Psoas muscle (tissue), 8 donors: ENCODE measurements around the gene C12orf50. TPM values are rescaled to one million over a fixed set of nuclear protein-coding genes. Genes with fewer than 3 reads are reported as not detected.

Experiments used
- ATAC-seq, 4 donors: fragments of 200-7000 bp; cut with Tn5 transposase; one replicate each; pipeline ENCODE4 v1.9.1; 2020; ENCODE audit warnings: moderate library complexity in 3 of 4, mild to moderate bottlenecking in 2 of 4
- DNase-seq, 2 donors: peaks; one replicate each; pipeline ENCODE4 v3.0.0-alpha.2; 2020
- H3K27ac ChIP-seq: fragments of 200-600 bp; one replicate; pipeline ENCODE4 v1.8.0; 2022
- H3K27me3 ChIP-seq, 3 donors: fragments of 200-600 bp in 1 of 3; one replicate each; pipeline versions ENCODE4 v1.6.1 to v1.8.0; 2013 to 2022; ENCODE audit warnings: low read length in 2 of 3, mild to moderate bottlenecking in 2 of 3, moderate library complexity in 1 of 3; ENCODE audit not compliant: insufficient read depth in 3 of 3
- H3K36me3 ChIP-seq, 2 donors: fragments of 200-600 bp in 1 of 2; one replicate each; pipeline versions ENCODE4 v1.6.1 to v1.8.0; 2013 to 2022; ENCODE audit warnings: low read depth in 1 of 2, mild to moderate bottlenecking in 1 of 2, moderate library complexity in 1 of 2; ENCODE audit not compliant: insufficient read depth in 1 of 2
- H3K4me1 ChIP-seq: fragments of 200-600 bp; one replicate; pipeline ENCODE4 v1.8.0; 2022
- H3K4me3 ChIP-seq: fragments of 200-600 bp; one replicate; pipeline ENCODE4 v1.8.0; 2022; ENCODE audit warnings: mild to moderate bottlenecking
- H3K9me3 ChIP-seq: fragments of 200-600 bp; one replicate; pipeline ENCODE4 v1.8.0; 2022
- WGBS, 3 donors: extraction: QIAGEN DNeasy Blood & Tissue Kit; methylation state at CpG; one replicate each; pipeline versions ENCODE4 v1.1.6 to v1.1.7; 2013; 5-methylcytosine and 5-hydroxymethylcytosine counted together
- intact Hi-C, 2 donors: fragments of 100-400 bp; cut with DNase I; formaldehyde crosslinking; loops; one replicate each; pipeline versions ENCODE4 v1.11.0 to v1.14.2; 2022
- polyA plus RNA-seq, 3 donors: library from polyadenylated mRNA; stranded (reverse); fragments of 200-250 nt; gene quantifications; one replicate each; pipeline ENCODE4 v1.2.3, GENCODE V29; 2013
- total RNA-seq, 4 donors: library from RNA; stranded (reverse); fragmentation: NEBNext Ultra II Directional in 2 of 4; extraction: Animal tissue kit (Norgen Biotek cat#: 25700) in 2 of 4; gene quantifications; one replicate each; pipeline versions ENCODE4 v1.2.1 to v1.2.4, GENCODE V29; 2021 to 2023
- TF ChIP-seq, protein P1 (sequence below): fragments of 200-600 bp; IDR thresholded peaks from one replicate; pipeline ENCODE4 v1.8.0; 2022; ENCODE audit warnings: antibody characterized with exemption
- donor health status: healthy with polysubstance abuse.
- donor health status: DM: no; HTN: no; CAD: no; lungs with moderate emphysema.
- donor health status: Bipolar disorder and iron deficiency.
- donor health status: healthy.
- donor health status: DM: yes; HTN: yes; CAD: no.
- donor health status: DM: no; HTN: no; CAD: no.
- donor health status: DM: no; HTN: no; CAD: no.
- donor health status: DM: yes; HTN: yes; CAD: no.

Gene C12orf50
- total and polyA plus RNA-seq, 7 donors, result 0.09 to 0.20 (median 0.09) TPM; not detected in 4

DNA sequence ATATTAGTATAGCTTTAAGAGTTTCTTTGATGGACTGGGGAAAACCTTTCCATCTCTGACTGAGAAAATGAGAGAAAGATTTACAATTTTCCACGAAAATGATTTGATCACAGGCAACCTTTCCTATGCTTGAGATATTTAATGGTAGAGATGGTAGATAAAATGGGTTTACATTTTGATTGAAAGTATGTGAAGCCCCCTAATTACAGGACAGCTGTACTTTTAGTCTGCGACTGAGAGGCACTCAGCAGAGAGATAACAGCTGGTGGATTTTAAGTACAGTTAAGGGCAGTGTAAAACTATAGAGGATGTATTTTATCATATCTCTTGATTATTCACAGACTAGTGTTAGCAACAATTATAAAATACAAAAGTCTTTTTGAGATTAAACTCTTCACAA lies 40.7 kb downstream of the C12orf50 start:
- DNase-seq, result no peak
- Histone ChIP-seq H3K27me3 (no peaks in the 10 kb centered on the region), H3K27ac (no peak overlapping the region), H3K9me3 (no peaks in the 10 kb centered on the region), H3K4me3 (no peak overlapping the region), H3K4me1 (no peaks in the 10 kb centered on the region), H3K36me3 (no peaks in the 10 kb centered on the region)
- TF ChIP-seq, protein P1, sequence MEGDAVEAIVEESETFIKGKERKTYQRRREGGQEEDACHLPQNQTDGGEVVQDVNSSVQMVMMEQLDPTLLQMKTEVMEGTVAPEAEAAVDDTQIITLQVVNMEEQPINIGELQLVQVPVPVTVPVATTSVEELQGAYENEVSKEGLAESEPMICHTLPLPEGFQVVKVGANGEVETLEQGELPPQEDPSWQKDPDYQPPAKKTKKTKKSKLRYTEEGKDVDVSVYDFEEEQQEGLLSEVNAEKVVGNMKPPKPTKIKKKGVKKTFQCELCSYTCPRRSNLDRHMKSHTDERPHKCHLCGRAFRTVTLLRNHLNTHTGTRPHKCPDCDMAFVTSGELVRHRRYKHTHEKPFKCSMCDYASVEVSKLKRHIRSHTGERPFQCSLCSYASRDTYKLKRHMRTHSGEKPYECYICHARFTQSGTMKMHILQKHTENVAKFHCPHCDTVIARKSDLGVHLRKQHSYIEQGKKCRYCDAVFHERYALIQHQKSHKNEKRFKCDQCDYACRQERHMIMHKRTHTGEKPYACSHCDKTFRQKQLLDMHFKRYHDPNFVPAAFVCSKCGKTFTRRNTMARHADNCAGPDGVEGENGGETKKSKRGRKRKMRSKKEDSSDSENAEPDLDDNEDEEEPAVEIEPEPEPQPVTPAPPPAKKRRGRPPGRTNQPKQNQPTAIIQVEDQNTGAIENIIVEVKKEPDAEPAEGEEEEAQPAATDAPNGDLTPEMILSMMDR, result no peak
- intact Hi-C loops, result no loop called here
- no peak for ATAC-seq
- 64 to 67% (median 64%) methylated on average over 2 of the region's 2 CpGs for WGBS, 3 donors

DNA sequence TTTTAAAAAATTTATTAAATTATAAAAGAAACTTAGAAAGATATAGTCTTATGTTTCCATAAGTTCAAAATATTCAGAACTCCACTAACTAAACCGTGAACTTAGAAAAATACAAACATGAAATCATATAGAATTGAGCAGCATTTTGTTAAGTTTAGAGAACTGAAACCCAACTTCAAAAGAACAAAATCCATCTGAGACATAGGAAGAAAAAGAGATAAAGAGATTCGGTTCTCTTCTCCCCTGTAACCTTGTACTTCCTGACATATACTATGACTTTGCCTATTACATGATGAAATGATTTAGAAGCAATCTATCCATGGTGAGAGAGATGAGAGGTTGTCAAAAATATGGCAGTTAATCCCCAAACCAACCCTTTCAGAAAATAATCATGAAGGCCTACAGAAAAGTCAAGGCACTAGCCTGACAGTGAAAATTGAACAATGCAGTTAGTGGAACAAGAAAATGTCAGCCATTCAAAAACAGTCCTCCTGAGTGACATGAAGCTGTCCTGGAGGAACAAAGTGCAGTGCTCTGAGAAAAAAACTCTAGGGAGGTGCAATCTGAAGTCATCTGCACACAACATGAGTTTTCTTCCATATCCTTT lies 44.0 kb downstream of the C12orf50 start:
- DNase-seq, result no peak
- Histone ChIP-seq H3K27ac (no peak overlapping the region), H3K9me3 (no peaks in the 10 kb centered on the region), H3K4me1 (no peaks in the 10 kb centered on the region), H3K27me3 (no peaks in the 10 kb centered on the region), H3K4me3 (no peak overlapping the region), H3K36me3 (no peaks in the 10 kb centered on the region)
- ATAC-seq, result no peak
- TF ChIP-seq, protein P1, result no peak
- 87 to 91% (median 89%) methylated on average over 2 of the region's 2 CpGs for WGBS, 3 donors
- intact Hi-C loops, result no loop called here

DNA sequence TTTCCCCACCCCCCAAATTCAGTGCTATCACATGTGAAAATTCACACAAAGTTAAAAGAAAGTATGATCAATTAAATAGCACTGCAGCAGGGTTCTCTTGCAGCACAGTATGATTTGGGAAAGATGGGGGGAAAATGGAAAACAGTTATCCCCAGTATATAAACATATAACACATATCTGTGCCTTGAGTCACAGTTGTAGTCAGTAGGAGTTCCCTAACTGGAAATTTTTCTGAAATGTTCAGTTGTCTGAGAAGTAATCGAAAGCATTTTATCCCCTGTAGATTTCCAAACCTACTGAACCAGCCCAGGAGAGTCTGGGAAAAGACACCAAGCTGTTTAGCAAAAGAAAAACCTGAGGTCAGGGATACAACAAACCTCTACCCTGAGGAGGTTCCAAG lies 47.0 kb downstream of the C12orf50 start:
- Histone ChIP-seq H3K27me3 (no peaks in the 10 kb centered on the region), H3K9me3 (no peaks in the 10 kb centered on the region), H3K36me3 (no peaks in the 10 kb centered on the region), H3K27ac (no peak overlapping the region), H3K4me3 (no peak overlapping the region), H3K4me1 (no peaks in the 10 kb centered on the region)
- ATAC-seq, result no peak
- 78 to 96% (median 94%) methylated on average over 1 of the region's 1 CpG for WGBS, 3 donors
- DNase-seq, result no peak
- intact Hi-C loops, result no loop called here
- TF ChIP-seq, protein P1, result no peak

DNA sequence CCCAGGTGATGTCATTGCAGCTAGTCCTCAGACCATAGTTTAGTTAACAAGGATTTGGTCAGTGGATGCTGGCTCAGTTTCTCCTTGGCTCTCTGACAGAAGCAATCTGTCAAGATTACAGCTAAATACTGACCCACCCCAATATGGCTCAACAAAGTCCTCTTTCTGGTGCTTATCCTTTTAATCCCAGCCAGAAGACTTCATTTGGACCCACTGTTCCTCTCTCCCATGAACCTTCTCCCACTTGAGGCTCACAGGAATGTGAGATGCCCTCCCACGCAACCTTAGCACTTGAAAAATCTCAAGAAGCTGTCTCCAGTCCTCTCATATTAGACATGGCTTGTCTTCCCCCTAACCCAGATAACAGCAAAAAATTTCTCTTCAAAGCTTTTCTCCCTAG lies 47.7 kb downstream of the C12orf50 start:
- TF ChIP-seq, protein P1, result no peak
- Histone ChIP-seq H3K36me3 (no peaks in the 10 kb centered on the region), H3K4me3 (no peak overlapping the region), H3K27me3 (no peaks in the 10 kb centered on the region), H3K27ac (no peak overlapping the region), H3K4me1 (no peaks in the 10 kb centered on the region), H3K9me3 (no peaks in the 10 kb centered on the region)
- 81 to 82% (median 82%) methylated on average over 1 of the region's 1 CpG for WGBS, 3 donors
- ATAC-seq, result no peak
- intact Hi-C loops, result no loop called here
- no peak for DNase-seq

DNA sequence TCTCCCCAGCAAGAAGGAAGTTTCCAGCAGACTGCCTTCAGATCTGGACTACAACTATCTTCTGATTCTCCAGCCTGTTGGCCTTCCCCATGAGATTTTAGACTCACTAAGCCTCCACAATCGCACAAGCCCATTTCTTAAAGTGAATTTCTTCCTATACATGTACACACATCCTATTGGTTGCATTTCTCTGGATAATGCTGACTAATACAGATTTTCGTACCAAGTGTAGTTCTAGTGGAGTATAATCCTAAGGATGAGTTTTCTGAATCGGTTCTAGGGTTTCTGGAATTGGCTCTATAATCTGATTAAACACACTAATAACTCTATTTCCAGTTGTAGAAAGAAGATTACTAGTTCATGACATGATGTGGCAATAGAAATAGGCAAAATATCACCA lies 53.3 kb downstream of the C12orf50 start:
- ATAC-seq (no peak), DNase-seq (no peak)
- no peak overlapping the region for H3K4me3 ChIP-seq
- no peaks in the 10 kb centered on the region for H3K4me1 ChIP-seq
- intact Hi-C loops, result no loop called here
- no peaks in the 10 kb centered on the region for H3K27me3 ChIP-seq
- H3K27ac ChIP-seq, result no peak overlapping the region
- H3K9me3 ChIP-seq, result no peaks in the 10 kb centered on the region
- TF ChIP-seq, protein P1, result no peak
- H3K36me3 ChIP-seq, result no peaks in the 10 kb centered on the region
- 85 to 89% (median 87%) methylated on average over 3 of the region's 3 CpGs for WGBS, 3 donors
